GM23338 (cell line): Measurements from ENCODE around the gene PCDH1. TPM values are rescaled to one million over a fixed set of nuclear protein-coding genes. Genes with fewer than 3 reads are reported as not detected.

Experiments
- ATAC-seq: fragments of 200-7000 bp; cut with Tn5 transposase; 3 replicates; pipeline ENCODE4 v1.9.1; 2020
- DNase-seq: peaks from one replicate; pipeline ENCODE4 v3.0.0-alpha.2; 2015; ENCODE audit warnings: low spot score
- H2AFZ ChIP-seq: fragments of 200-600 bp; sonication (generic); 2 replicates; pipeline ENCODE4 v1.8.0; 2016; ENCODE audit warnings: antibody characterized with exemption, mild to moderate bottlenecking, moderate library complexity
- H3F3A ChIP-seq: fragments of 200-600 bp; sonication (generic); replicated peaks from 2 replicates; pipeline ENCODE4 v1.8.0; 2017; ENCODE audit warnings: antibody characterized with exemption, mixed run types, low read depth
- H3K27ac ChIP-seq: fragments of 200-600 bp; sonication (generic); 2 replicates; pipeline ENCODE4 v1.6.1; 2016; ENCODE audit warnings: low read depth
- H3K27me3 ChIP-seq: fragments of 200-600 bp; sonication (generic); 2 replicates; pipeline ENCODE4 v1.8.0; 2016; ENCODE audit warnings: mild to moderate bottlenecking, mixed run types, moderate library complexity; ENCODE audit not compliant: insufficient read depth
- H3K36me3 ChIP-seq: fragments of 200-600 bp; sonication (generic); 2 replicates; pipeline ENCODE4 v1.8.0; 2016; ENCODE audit warnings: mild to moderate bottlenecking; ENCODE audit not compliant: insufficient read depth
- H3K4me1 ChIP-seq: fragments of 200-600 bp; sonication (generic); 2 replicates; pipeline ENCODE4 v1.8.0; 2016; ENCODE audit warnings: mild to moderate bottlenecking, moderate library complexity; ENCODE audit not compliant: insufficient read depth
- H3K4me2 ChIP-seq: fragments of 200-600 bp; sonication (generic); 2 replicates; pipeline ENCODE4 v1.7.1; 2017; ENCODE audit warnings: mixed run types
- H3K4me3 ChIP-seq: fragments of 200-600 bp; sonication (generic); 2 replicates; pipeline ENCODE4 v1.6.1; 2016; ENCODE audit warnings: mixed run types
- H3K79me2 ChIP-seq: fragments of 200-600 bp; sonication (generic); replicated peaks from 2 replicates; pipeline ENCODE4 v1.8.0; 2017; ENCODE audit warnings: mild to moderate bottlenecking; ENCODE audit not compliant: insufficient read depth
- H3K9me2 ChIP-seq: fragments of 200-600 bp; sonication (generic); 2 replicates; pipeline ENCODE4 v1.8.0; 2017; ENCODE audit not compliant: insufficient read depth
- H4K20me1 ChIP-seq: fragments of 200-600 bp; sonication (generic); replicated peaks from 2 replicates; pipeline ENCODE4 v1.8.0; 2017; ENCODE audit warnings: mild to moderate bottlenecking; ENCODE audit not compliant: insufficient read depth
- H3K27ac Mint-ChIP-seq: 2 replicates; pipeline ENCODE4 v1.8.0; 2020; ENCODE audit warnings: inconsistent platforms, mild to moderate bottlenecking, moderate library complexity, mixed read lengths
- H3K27me3 Mint-ChIP-seq: 3 replicates; pipeline ENCODE4 v1.8.0; 2022; ENCODE audit warnings: low read depth, mild to moderate bottlenecking, moderate library complexity, mixed read lengths, inconsistent platforms; ENCODE audit not compliant: insufficient read depth, poor library complexity
- H3K36me3 Mint-ChIP-seq: 3 replicates; pipeline ENCODE4 v1.8.0; 2021; ENCODE audit warnings: low read depth, mild to moderate bottlenecking, inconsistent platforms, moderate library complexity, mixed read lengths
- H3K4me1 Mint-ChIP-seq: 3 replicates; pipeline ENCODE4 v1.8.0; 2020; ENCODE audit warnings: mild to moderate bottlenecking, inconsistent platforms, mixed read lengths
- H3K4me3 Mint-ChIP-seq: 3 replicates; pipeline ENCODE4 v1.8.0; 2021; ENCODE audit warnings: moderate library complexity, mild to moderate bottlenecking, inconsistent platforms, mixed read lengths
- H3K9me3 Mint-ChIP-seq: 3 replicates; pipeline ENCODE4 v1.8.0; 2020; ENCODE audit warnings: moderate library complexity, mild to moderate bottlenecking, inconsistent platforms, mixed read lengths
- CREB1 ChIP-seq: fragments of 250-450 bp; sonication (Bioruptor Pico); IDR thresholded peaks from 2 replicates; pipeline ENCODE4 v1.5.0; 2020; ENCODE audit warnings: low read depth, mild to moderate bottlenecking, moderate library complexity
- POLR2AphosphoS5 ChIP-seq: IDR thresholded peaks from 2 replicates; pipeline ENCODE4 v1.6.1; 2016; ENCODE audit warnings: antibody characterized with exemption, low read depth
- STAT1 ChIP-seq: IDR thresholded peaks from one replicate; pipeline ENCODE4 v1.6.1; 2016; ENCODE audit warnings: antibody characterized with exemption; ENCODE audit not compliant: unreplicated experiment
- ZNF114 ChIP-seq: fragments of 250-450 bp; sonication (Bioruptor Pico); IDR thresholded peaks from 2 replicates; pipeline ENCODE4 v1.5.0; 2020; ENCODE audit warnings: mild to moderate bottlenecking, moderate library complexity
- polyA plus RNA-seq: library from polyadenylated mRNA; unstranded; fragments of >200 nt; fragmentation: Nextera tagmentation; extraction: Ambion mirVana; gene quantifications from 2 replicates; pipeline ENCODE4 v1.2.1, GENCODE V29; 2016
- total RNA-seq: library from RNA; depleted of rRNA; stranded (reverse); fragments of >200 nt; shearing (Covaris generic); gene quantifications from 2 replicates; pipeline ENCODE4 v1.2.3, GENCODE V29; 2014
- TF ChIP-seq, protein P1 (sequence below), 2 experiments: fragments of 200-600 bp in 1 of 2; sonication (generic) in 1 of 2; conservative IDR thresholded peaks; 2 replicates each; pipeline versions ENCODE4 v1.5.1 to v1.6.1; 2016 to 2017; ENCODE audit warnings: antibody characterized with exemption in 2 of 2, low read depth in 2 of 2, mild to moderate bottlenecking in 2 of 2, moderate library complexity in 1 of 2
- TF ChIP-seq, protein P2 (sequence below): IDR thresholded peaks from one replicate; pipeline ENCODE4 v1.6.1; 2018; ENCODE audit warnings: antibody characterized with exemption; ENCODE audit not compliant: unreplicated experiment
- TF ChIP-seq, protein P3 (sequence below): fragments of 250-450 bp; sonication (Bioruptor Pico); IDR thresholded peaks from 2 replicates; pipeline ENCODE4 v1.5.0; 2020; ENCODE audit warnings: mild to moderate bottlenecking, moderate library complexity

The PCDH1 gene
- total and polyA plus RNA-seq, 2 experiments from 2014 or later = 26.2 to 183 TPM

DNA sequence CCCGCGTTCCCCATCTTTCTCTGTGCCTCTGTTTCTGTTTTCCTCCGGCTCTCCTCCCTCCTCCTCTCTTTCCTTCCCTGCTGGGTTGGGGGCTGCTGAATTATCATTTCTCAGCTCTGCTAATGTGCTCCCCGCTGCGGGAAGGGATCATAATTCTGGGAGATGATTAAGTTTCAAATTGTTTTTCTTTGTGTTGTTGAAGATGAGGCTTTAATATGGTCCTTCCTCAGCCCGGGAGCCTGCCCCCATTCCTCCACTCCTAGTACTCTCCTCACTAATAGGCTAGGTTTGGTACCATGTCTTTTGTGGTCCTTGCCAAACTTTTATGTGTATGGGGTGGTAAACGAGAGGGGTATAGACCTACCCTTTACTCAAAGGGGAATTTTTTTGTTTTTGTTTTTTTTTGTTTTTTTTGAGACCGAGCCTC is 5.7 kb upstream of the PCDH1 start:
- no peaks in the 10 kb centered on the region for H4K20me1 ChIP-seq
- no peak for ATAC-seq
- peak overlapping the region; percentile 68 for H3K4me3 Mint-ChIP-seq
- peaks cover 14% of the 10 kb centered on the region for H3K27me3 Mint-ChIP-seq
- H3K27me3 ChIP-seq = peaks cover 5% of the 10 kb centered on the region; the same call in 1 of the 2 replicates
- peak overlapping the region; percentile 100 for H3K4me2 ChIP-seq
- no peaks in the 10 kb centered on the region; the same call in 2 of the 3 replicates for H3K36me3 Mint-ChIP-seq
- no peak overlapping the region for H3K27ac ChIP-seq
- H2AFZ ChIP-seq = no peak overlapping the region
- H3K9me2 ChIP-seq = no peaks in the 10 kb centered on the region
- H3K36me3 ChIP-seq = no peaks in the 10 kb centered on the region
- peak overlapping the region; percentile 79 for H3K4me3 ChIP-seq
- no peak overlapping the region for H3K27ac Mint-ChIP-seq
- no peak for DNase-seq
- TF ChIP-seq, protein P1, sequence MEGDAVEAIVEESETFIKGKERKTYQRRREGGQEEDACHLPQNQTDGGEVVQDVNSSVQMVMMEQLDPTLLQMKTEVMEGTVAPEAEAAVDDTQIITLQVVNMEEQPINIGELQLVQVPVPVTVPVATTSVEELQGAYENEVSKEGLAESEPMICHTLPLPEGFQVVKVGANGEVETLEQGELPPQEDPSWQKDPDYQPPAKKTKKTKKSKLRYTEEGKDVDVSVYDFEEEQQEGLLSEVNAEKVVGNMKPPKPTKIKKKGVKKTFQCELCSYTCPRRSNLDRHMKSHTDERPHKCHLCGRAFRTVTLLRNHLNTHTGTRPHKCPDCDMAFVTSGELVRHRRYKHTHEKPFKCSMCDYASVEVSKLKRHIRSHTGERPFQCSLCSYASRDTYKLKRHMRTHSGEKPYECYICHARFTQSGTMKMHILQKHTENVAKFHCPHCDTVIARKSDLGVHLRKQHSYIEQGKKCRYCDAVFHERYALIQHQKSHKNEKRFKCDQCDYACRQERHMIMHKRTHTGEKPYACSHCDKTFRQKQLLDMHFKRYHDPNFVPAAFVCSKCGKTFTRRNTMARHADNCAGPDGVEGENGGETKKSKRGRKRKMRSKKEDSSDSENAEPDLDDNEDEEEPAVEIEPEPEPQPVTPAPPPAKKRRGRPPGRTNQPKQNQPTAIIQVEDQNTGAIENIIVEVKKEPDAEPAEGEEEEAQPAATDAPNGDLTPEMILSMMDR (conservative IDR thresholded peaks at IDR 0.05; ENCODE audit: low read depth in 2 of 2) = no peak
- TF ChIP-seq ZNF114 (CRISPR knock-in tag) = no peak
- peaks cover 45% of the 10 kb centered on the region for H3K4me1 ChIP-seq
- no peaks in the 10 kb centered on the region; the same call in 2 of the 3 replicates for H3K9me3 Mint-ChIP-seq
- H3K4me1 Mint-ChIP-seq = peaks cover 48% of the 10 kb centered on the region
- peaks cover 14% of the 10 kb centered on the region; the same call in 1 of the 2 replicates for H3F3A ChIP-seq
- no peaks in the 10 kb centered on the region for H3K79me2 ChIP-seq

DNA sequence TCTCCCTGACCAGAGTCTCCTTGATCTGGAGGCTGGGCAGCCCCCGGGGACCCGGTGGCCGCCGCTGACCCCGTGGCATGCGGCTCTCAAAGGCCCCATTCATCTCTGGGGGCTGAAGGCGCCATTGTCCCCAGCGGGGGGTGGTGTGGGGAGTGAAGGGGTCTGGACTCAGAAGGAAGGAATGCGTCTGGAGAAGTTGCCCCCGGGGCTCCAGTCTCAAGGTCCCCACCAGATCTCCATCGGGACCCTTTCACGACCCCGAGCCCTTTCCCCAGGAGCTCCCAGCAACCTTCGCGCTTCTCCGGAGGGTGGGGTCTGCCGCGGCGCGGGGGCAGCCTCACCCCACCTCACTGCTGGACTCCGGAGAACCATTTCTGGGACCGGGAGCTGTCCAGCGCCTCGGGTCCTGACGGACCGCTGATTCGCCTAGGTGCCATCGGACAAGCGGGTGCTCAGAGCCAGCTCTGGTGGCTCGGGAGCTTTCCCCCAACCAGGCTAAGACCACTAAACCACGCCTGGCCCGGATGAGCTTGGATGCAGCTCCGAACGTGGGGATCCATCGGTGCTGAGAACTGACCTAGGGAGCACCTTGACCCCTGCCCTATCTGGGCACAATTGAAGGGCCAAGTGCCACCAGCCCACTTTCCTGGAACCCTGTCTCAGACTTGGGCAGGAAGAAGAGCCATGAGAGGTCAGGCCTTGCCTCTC is 5.1 kb upstream of the PCDH1 start:
- peak; percentile 15 for ATAC-seq
- H3K4me2 ChIP-seq = peak overlapping the region; percentile 100
- H3K27ac Mint-ChIP-seq = no peak overlapping the region
- peaks cover 48% of the 10 kb centered on the region for H3K4me1 Mint-ChIP-seq
- H3K4me1 ChIP-seq = peaks cover 45% of the 10 kb centered on the region
- peaks cover 16% of the 10 kb centered on the region for H3K27me3 Mint-ChIP-seq
- H3K36me3 Mint-ChIP-seq = no peaks in the 10 kb centered on the region; the same call in 2 of the 3 replicates
- no peak overlapping the region for H3K27ac ChIP-seq
- H3K9me3 Mint-ChIP-seq = no peaks in the 10 kb centered on the region
- 0 out of 2 replicates have a peak overlapping the region, but pooled peaks have one; percentile 83 for H2AFZ ChIP-seq
- H3K79me2 ChIP-seq = no peaks in the 10 kb centered on the region
- H3K27me3 ChIP-seq = peaks cover 5% of the 10 kb centered on the region; the same call in 1 of the 2 replicates
- H3K9me2 ChIP-seq = no peaks in the 10 kb centered on the region
- no peaks in the 10 kb centered on the region for H3K36me3 ChIP-seq
- no peaks in the 10 kb centered on the region for H4K20me1 ChIP-seq
- H3K4me3 ChIP-seq = peak overlapping the region; percentile 79
- DNase-seq = peak; percentile 90
- peaks cover 17% of the 10 kb centered on the region; the same call in 1 of the 2 replicates for H3F3A ChIP-seq
- H3K4me3 Mint-ChIP-seq = peak overlapping the region; percentile 68
- TF ChIP-seq POLR2AphosphoS5 (no peak), STAT1 (no peak), CREB1 (CRISPR knock-in tag) (no peak), ZNF114 (CRISPR knock-in tag) (no peak)
- TF ChIP-seq, protein P2, sequence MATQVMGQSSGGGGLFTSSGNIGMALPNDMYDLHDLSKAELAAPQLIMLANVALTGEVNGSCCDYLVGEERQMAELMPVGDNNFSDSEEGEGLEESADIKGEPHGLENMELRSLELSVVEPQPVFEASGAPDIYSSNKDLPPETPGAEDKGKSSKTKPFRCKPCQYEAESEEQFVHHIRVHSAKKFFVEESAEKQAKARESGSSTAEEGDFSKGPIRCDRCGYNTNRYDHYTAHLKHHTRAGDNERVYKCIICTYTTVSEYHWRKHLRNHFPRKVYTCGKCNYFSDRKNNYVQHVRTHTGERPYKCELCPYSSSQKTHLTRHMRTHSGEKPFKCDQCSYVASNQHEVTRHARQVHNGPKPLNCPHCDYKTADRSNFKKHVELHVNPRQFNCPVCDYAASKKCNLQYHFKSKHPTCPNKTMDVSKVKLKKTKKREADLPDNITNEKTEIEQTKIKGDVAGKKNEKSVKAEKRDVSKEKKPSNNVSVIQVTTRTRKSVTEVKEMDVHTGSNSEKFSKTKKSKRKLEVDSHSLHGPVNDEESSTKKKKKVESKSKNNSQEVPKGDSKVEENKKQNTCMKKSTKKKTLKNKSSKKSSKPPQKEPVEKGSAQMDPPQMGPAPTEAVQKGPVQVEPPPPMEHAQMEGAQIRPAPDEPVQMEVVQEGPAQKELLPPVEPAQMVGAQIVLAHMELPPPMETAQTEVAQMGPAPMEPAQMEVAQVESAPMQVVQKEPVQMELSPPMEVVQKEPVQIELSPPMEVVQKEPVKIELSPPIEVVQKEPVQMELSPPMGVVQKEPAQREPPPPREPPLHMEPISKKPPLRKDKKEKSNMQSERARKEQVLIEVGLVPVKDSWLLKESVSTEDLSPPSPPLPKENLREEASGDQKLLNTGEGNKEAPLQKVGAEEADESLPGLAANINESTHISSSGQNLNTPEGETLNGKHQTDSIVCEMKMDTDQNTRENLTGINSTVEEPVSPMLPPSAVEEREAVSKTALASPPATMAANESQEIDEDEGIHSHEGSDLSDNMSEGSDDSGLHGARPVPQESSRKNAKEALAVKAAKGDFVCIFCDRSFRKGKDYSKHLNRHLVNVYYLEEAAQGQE = peak; percentile 96
- TF ChIP-seq, protein P3, sequence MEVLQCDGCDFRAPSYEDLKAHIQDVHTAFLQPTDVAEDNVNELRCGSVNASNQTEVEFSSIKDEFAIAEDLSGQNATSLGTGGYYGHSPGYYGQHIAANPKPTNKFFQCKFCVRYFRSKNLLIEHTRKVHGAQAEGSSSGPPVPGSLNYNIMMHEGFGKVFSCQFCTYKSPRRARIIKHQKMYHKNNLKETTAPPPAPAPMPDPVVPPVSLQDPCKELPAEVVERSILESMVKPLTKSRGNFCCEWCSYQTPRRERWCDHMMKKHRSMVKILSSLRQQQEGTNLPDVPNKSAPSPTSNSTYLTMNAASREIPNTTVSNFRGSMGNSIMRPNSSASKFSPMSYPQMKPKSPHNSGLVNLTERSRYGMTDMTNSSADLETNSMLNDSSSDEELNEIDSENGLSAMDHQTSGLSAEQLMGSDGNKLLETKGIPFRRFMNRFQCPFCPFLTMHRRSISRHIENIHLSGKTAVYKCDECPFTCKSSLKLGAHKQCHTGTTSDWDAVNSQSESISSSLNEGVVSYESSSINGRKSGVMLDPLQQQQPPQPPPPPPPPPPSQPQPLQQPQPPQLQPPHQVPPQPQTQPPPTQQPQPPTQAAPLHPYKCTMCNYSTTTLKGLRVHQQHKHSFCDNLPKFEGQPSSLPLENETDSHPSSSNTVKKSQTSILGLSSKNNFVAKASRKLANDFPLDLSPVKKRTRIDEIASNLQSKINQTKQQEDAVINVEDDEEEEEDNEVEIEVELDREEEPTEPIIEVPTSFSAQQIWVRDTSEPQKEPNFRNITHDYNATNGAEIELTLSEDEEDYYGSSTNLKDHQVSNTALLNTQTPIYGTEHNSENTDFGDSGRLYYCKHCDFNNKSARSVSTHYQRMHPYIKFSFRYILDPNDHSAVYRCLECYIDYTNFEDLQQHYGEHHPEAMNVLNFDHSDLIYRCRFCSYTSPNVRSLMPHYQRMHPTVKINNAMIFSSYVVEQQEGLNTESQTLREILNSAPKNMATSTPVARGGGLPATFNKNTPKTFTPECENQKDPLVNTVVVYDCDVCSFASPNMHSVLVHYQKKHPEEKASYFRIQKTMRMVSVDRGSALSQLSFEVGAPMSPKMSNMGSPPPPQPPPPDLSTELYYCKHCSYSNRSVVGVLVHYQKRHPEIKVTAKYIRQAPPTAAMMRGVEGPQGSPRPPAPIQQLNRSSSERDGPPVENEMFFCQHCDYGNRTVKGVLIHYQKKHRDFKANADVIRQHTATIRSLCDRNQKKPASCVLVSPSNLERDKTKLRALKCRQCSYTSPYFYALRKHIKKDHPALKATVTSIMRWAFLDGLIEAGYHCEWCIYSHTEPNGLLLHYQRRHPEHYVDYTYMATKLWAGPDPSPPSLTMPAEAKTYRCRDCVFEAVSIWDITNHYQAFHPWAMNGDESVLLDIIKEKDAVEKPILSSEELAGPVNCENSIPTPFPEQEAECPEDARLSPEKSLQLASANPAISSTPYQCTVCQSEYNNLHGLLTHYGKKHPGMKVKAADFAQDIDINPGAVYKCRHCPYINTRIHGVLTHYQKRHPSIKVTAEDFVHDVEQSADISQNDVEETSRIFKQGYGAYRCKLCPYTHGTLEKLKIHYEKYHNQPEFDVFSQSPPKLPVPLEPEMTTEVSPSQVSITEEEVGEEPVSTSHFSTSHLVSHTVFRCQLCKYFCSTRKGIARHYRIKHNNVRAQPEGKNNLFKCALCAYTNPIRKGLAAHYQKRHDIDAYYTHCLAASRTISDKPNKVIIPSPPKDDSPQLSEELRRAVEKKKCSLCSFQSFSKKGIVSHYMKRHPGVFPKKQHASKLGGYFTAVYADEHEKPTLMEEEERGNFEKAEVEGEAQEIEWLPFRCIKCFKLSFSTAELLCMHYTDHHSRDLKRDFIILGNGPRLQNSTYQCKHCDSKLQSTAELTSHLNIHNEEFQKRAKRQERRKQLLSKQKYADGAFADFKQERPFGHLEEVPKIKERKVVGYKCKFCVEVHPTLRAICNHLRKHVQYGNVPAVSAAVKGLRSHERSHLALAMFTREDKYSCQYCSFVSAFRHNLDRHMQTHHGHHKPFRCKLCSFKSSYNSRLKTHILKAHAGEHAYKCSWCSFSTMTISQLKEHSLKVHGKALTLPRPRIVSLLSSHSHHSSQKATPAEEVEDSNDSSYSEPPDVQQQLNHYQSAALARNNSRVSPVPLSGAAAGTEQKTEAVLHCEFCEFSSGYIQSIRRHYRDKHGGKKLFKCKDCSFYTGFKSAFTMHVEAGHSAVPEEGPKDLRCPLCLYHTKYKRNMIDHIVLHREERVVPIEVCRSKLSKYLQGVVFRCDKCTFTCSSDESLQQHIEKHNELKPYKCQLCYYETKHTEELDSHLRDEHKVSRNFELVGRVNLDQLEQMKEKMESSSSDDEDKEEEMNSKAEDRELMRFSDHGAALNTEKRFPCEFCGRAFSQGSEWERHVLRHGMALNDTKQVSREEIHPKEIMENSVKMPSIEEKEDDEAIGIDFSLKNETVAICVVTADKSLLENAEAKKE = no peak
